ENCODE results near the gene THAP12. TPM values are rescaled to one million over a fixed set of nuclear protein-coding genes. Genes with fewer than 3 reads are reported as not detected.
"Not testable (repeated sequence)": the region's sequence is repeated elsewhere in the genome, so short reads cannot be mapped to it uniquely, and the experiment has no call there.

Gene THAP12
- total RNA-seq, 1 donor = 44.5 TPM

DNA sequence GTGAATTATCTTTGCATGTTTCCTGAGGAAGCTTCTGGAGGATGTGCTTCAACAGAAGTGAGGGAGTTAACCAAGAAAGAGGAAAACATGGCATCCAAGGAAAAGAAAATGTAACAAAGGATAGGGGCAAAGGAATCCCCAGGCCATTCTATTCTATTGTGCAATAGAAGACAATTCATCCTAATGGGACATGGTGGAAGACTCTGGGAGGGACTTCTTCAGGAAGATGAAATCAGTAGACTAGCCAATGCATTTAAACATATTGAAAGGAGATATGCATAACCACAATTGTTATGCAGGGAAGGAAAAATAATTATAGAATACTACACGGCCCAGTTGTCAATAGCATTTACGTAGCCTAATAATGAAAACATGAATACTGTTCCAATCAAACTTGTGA is 55.7 kb downstream of the THAP12 start:
- Histone ChIP-seq H2AFZ (ENCODE audit: low read length) (no peak overlapping the region), H3K36me3 (ENCODE audit: insufficient read depth, low read length) (no peaks in the 10 kb centered on the region), H3K27ac (ENCODE audit: low read depth, low read length) (no peak overlapping the region), H3K79me2 (ENCODE audit: insufficient read depth, low read length) (no peaks in the 10 kb centered on the region), H3K9me3 (ENCODE audit: low read depth, low read length) (no peaks in the 10 kb centered on the region), H3K4me2 (ENCODE audit: insufficient read depth, low read length) (no peak overlapping the region), H3K4me3 (ENCODE audit: insufficient read depth, low read length) (no peak overlapping the region), H3K4me1 (ENCODE audit: insufficient read depth, low read length) (no peaks in the 10 kb centered on the region), H3K27me3 (ENCODE audit: insufficient read depth, low read length) (peaks cover 23% of the 10 kb centered on the region), H4K20me1 (ENCODE audit: insufficient read depth, low read length) (no peaks in the 10 kb centered on the region)
- no peak for DNase-seq (ENCODE audit: insufficient read length, low spot score, missing footprints)
- TF ChIP-seq, protein P1, sequence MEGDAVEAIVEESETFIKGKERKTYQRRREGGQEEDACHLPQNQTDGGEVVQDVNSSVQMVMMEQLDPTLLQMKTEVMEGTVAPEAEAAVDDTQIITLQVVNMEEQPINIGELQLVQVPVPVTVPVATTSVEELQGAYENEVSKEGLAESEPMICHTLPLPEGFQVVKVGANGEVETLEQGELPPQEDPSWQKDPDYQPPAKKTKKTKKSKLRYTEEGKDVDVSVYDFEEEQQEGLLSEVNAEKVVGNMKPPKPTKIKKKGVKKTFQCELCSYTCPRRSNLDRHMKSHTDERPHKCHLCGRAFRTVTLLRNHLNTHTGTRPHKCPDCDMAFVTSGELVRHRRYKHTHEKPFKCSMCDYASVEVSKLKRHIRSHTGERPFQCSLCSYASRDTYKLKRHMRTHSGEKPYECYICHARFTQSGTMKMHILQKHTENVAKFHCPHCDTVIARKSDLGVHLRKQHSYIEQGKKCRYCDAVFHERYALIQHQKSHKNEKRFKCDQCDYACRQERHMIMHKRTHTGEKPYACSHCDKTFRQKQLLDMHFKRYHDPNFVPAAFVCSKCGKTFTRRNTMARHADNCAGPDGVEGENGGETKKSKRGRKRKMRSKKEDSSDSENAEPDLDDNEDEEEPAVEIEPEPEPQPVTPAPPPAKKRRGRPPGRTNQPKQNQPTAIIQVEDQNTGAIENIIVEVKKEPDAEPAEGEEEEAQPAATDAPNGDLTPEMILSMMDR (IDR thresholded peaks at IDR 0.05; ENCODE audit: extremely low read depth, low read depth, low read length) = no peak

DNA sequence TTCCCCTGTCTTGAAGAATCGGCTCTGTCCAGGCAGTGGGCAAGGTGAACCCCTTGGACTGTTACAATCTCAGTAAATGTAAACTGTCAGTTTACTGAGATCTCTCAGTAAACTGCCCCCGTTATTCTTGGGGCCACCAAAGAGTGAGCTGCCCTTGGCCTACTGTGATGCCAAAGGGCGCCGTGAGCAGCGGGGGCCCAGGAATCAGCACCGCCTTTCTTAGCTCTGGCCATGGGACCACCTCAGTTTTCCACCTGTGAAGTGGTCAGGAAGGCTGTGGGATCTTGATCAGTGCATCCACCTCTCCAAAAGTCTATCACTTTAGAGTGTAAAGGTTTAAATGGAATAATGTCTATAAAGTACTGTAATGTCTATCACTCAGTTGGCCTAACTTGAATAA is 57.1 kb downstream of the THAP12 start:
- Histone ChIP-seq H3K4me2 (ENCODE audit: insufficient read depth, low read length) (no peak overlapping the region), H4K20me1 (ENCODE audit: insufficient read depth, low read length) (no peaks in the 10 kb centered on the region), H3K27ac (ENCODE audit: low read depth, low read length) (no peak overlapping the region), H3K36me3 (ENCODE audit: insufficient read depth, low read length) (no peaks in the 10 kb centered on the region), H3K4me1 (ENCODE audit: insufficient read depth, low read length) (no peaks in the 10 kb centered on the region), H2AFZ (ENCODE audit: low read length) (no peak overlapping the region), H3K9me3 (ENCODE audit: low read depth, low read length) (no peaks in the 10 kb centered on the region), H3K4me3 (ENCODE audit: insufficient read depth, low read length) (no peak overlapping the region), H3K79me2 (ENCODE audit: insufficient read depth, low read length) (no peaks in the 10 kb centered on the region), H3K27me3 (ENCODE audit: insufficient read depth, low read length) (peaks cover 27% of the 10 kb centered on the region)
- TF ChIP-seq, protein P1 (IDR thresholded peaks at IDR 0.05; ENCODE audit: extremely low read depth, low read depth, low read length) = no peak
- DNase-seq (ENCODE audit: insufficient read length, low spot score, missing footprints) = no peak

DNA sequence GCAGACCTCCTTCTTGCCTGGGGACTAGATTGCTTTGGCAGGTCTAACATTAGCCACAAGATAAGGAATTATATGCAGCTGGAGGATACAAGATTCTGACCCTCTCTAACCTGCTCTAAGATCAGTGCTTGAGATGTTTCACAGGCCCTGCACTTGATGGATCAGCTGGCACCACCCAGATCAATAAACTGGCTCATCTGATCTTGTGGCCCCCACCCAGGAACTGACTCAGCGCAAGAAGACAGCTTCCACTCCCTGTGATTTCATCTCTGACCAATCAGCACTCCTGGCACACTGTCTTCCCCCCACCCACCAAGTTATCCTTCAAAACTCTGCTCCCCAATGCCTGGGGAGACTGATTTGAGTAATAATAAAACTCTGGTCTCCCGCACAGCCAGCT is 57.6 kb downstream of the THAP12 start:
- H3K36me3 ChIP-seq (ENCODE audit: insufficient read depth, low read length); H4K20me1 ChIP-seq (ENCODE audit: insufficient read depth, low read length); H3K4me2 ChIP-seq (ENCODE audit: insufficient read depth, low read length); H3K9me3 ChIP-seq (ENCODE audit: low read depth, low read length); H3K79me2 ChIP-seq (ENCODE audit: insufficient read depth, low read length); H3K4me3 ChIP-seq (ENCODE audit: insufficient read depth, low read length); H3K4me1 ChIP-seq (ENCODE audit: insufficient read depth, low read length); H3K27ac ChIP-seq (ENCODE audit: low read depth, low read length); H2AFZ ChIP-seq (ENCODE audit: low read length); DNase-seq (ENCODE audit: insufficient read length, low spot score, missing footprints): not testable (repeated sequence)
- peaks cover 27% of the 10 kb centered on the region for H3K27me3 ChIP-seq (ENCODE audit: insufficient read depth, low read length)

DNA sequence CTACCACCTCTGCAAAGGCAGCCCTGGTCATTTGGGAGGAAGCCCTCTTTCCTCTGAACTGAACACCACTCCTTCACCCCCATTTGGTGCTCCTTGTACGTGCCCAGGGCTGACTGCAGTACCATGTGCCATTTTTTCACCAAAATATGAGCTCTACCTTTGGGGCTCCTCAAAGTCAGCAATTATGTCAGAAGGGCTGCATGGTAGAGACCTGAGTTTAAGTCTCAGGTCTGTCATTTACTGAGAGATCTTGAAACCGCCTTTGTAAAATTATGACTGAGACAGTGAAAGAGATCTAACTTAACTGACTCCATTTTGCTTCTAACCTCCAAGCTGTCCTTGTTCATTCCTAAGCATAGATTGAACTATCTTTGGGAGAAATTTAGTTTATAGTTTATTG is 58.0 kb downstream of the THAP12 start:
- Histone ChIP-seq H3K9me3 (ENCODE audit: low read depth, low read length) (no peaks in the 10 kb centered on the region), H4K20me1 (ENCODE audit: insufficient read depth, low read length) (no peaks in the 10 kb centered on the region), H2AFZ (ENCODE audit: low read length) (no peak overlapping the region), H3K27ac (ENCODE audit: low read depth, low read length) (no peak overlapping the region), H3K4me1 (ENCODE audit: insufficient read depth, low read length) (no peaks in the 10 kb centered on the region), H3K36me3 (ENCODE audit: insufficient read depth, low read length) (no peaks in the 10 kb centered on the region), H3K79me2 (ENCODE audit: insufficient read depth, low read length) (no peaks in the 10 kb centered on the region), H3K4me2 (ENCODE audit: insufficient read depth, low read length) (no peak overlapping the region), H3K4me3 (ENCODE audit: insufficient read depth, low read length) (no peak overlapping the region), H3K27me3 (ENCODE audit: insufficient read depth, low read length) (peaks cover 27% of the 10 kb centered on the region)
- DNase-seq (ENCODE audit: insufficient read length, low spot score, missing footprints) = no peak
- TF ChIP-seq, protein P1 (IDR thresholded peaks at IDR 0.05; ENCODE audit: extremely low read depth, low read depth, low read length) = no peak

Measured in osteoblast (primary cell).